HG02870 (cell line): ENCODE measurements around the gene MED13L.
"Not testable (repeated sequence)": the region's sequence is repeated elsewhere in the genome, so short reads cannot be mapped to it uniquely, and the experiment has no call there.

Experiments used
- ATAC-seq: cut with Tn5 transposase; IDR thresholded peaks from one replicate; pipeline ENCODE4 v1.9.1; 2021; ENCODE audit warnings: mild to moderate bottlenecking, moderate library complexity; ENCODE audit not compliant: unreplicated experiment

The MED13L gene

GRCh38 chr12:115988625-115989563 is 288.6 kb downstream of the MED13L start:
- ATAC-seq, result no peak

GRCh38 chr12:115988212-115988611 is 289.3 kb downstream of the MED13L start:
- ATAC-seq, result no peak

GRCh38 chr12:115984616-115985015 is 292.9 kb downstream of the MED13L start:
- ATAC-seq, result no peak

GRCh38 chr12:115983226-115983798 is 294.2 kb downstream of the MED13L start:
- ATAC-seq, result no peak

GRCh38 chr12:115980339-115980738 is 297.2 kb downstream of the MED13L start:
- no peak for ATAC-seq

- no peak for ATAC-seq
Observed at GRCh38 chr12:115979851-115980250, 297.6 kb downstream of the MED13L start.

GRCh38 chr12:115979351-115979750 is 298.1 kb downstream of the MED13L start:
- no peak for ATAC-seq

GRCh38 chr12:115976829-115977228 is 300.7 kb downstream of the MED13L start:
- ATAC-seq, result not testable (repeated sequence)

GRCh38 chr12:115975411-115975810 is 302.1 kb downstream of the MED13L start:
- ATAC-seq, result no peak

GRCh38 chr12:115973968-115974724 is 303.3 kb downstream of the MED13L start:
- no peak for ATAC-seq

- ATAC-seq, result no peak
Observed at GRCh38 chr12:115973066-115973465, 304.4 kb downstream of the MED13L start.

GRCh38 chr12:115972241-115972640 is 305.3 kb downstream of the MED13L start:
- ATAC-seq, result no peak

- ATAC-seq, result no peak
Observed at GRCh38 chr12:115968211-115968610, 309.3 kb downstream of the MED13L start.

GRCh38 chr12:115966376-115966775 is 311.1 kb downstream of the MED13L start:
- no peak for ATAC-seq

- ATAC-seq, result no peak
Observed at GRCh38 chr12:115964626-115965025, 312.9 kb downstream of the MED13L start.

- ATAC-seq, result no peak
Observed at GRCh38 chr12:115964214-115964613, 313.3 kb downstream of the MED13L start.

GRCh38 chr12:115962216-115962615 is 315.3 kb downstream of the MED13L start:
- no peak for ATAC-seq

- ATAC-seq, result no peak
Observed at GRCh38 chr12:115960868-115961802, 316.4 kb downstream of the MED13L start.

GRCh38 chr12:115957686-115958290 is 319.7 kb downstream of the MED13L start:
- ATAC-seq, result no peak

- no peak for ATAC-seq
Observed at GRCh38 chr12:115956659-115957058, 320.8 kb downstream of the MED13L start.
